HepG2 (cell line): ENCODE results near the gene CSF1R.

Experiments used
- AHR ChIP-seq: IDR thresholded peaks from 2 replicates; pipeline ENCODE4 v1.6.1; 2018; ENCODE audit warnings: missing genetic modification reagents, missing compliant biosample characterization
- HMG20A ChIP-seq: IDR thresholded peaks from 2 replicates; pipeline ENCODE4 v1.6.1; 2016; ENCODE audit warnings: borderline replicate concordance
- JUND ChIP-seq: sonication (generic); formaldehyde crosslinking; IDR thresholded peaks from 2 replicates; pipeline ENCODE4 v1.8.0; 2022; ENCODE audit warnings: mild to moderate bottlenecking, missing genetic modification reagents
- SMARCC2 ChIP-seq: fragments of 450-650 bp; IDR thresholded peaks from 2 replicates; pipeline ENCODE4 v1.6.1; 2017; ENCODE audit warnings: antibody characterized with exemption, mild to moderate bottlenecking
- SP140L ChIP-seq: sonication (generic); formaldehyde crosslinking; IDR thresholded peaks from 2 replicates; pipeline ENCODE4 v1.4.0; 2020; ENCODE audit warnings: missing genetic modification reagents, borderline replicate concordance
- SP5 ChIP-seq: IDR thresholded peaks from 2 replicates; pipeline ENCODE4 v1.6.1; 2016; ENCODE audit warnings: low read depth, borderline replicate concordance
- XRCC5 ChIP-seq: fragments of 200-400 bp; formaldehyde crosslinking; optimal IDR thresholded peaks from 2 replicates; pipeline ENCODE3; 2017; ENCODE audit warnings: mild to moderate bottlenecking, low read length
- ZKSCAN1 ChIP-seq: fragments of 150-350 bp; IDR thresholded peaks from 2 replicates; pipeline ENCODE4 v1.6.1; 2014; ENCODE audit warnings: low read length
- TF ChIP-seq, protein P1 (sequence below): sonication (generic); formaldehyde crosslinking; IDR thresholded peaks from 2 replicates; pipeline ENCODE4 v1.4.0; 2020; ENCODE audit warnings: missing genetic modification reagents
- TF ChIP-seq, protein P2 (sequence below): IDR thresholded peaks from 2 replicates; pipeline ENCODE4 v1.6.1; 2012; ENCODE audit warnings: low read length, improper control_type of control experiment
- TF ChIP-seq, protein P3 (sequence below): sonication (generic); formaldehyde crosslinking; IDR thresholded peaks from 2 replicates; pipeline ENCODE4 v1.8.1; 2022; ENCODE audit warnings: mild to moderate bottlenecking, missing genetic modification reagents
- TF ChIP-seq, protein P4 (sequence below): sonication (generic); formaldehyde crosslinking; IDR thresholded peaks from 2 replicates; pipeline ENCODE4 v1.5.0; 2020; ENCODE audit warnings: mild to moderate bottlenecking, low read depth, missing genetic modification reagents, borderline replicate concordance
- TF ChIP-seq, protein P5 (sequence below): sonication (generic); formaldehyde crosslinking; IDR thresholded peaks from 2 replicates; pipeline ENCODE4 v1.9.0; 2022; ENCODE audit warnings: low read depth, missing genetic modification reagents

DNA sequence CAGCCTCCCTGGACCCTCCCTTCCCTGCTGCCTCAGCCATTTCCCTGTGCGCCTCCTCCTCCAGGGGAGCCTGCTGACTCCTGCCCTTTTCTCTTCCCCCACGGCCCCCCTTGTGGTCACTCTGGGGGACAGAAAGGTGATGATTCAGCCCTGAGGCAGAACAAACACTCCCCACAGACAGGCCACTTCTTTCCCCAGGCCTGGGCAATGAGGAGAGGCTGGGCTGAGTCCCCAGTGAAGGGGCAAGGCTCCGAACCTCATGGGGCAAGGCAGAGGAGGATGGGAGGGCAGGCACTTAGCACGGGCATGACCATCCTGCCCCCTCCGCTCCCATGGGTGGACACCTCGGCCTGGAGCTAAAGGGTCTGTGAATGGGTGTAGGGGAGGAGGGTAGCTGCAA lies 21.0 kb downstream of the CSF1R start:
- TF ChIP-seq, protein P1, sequence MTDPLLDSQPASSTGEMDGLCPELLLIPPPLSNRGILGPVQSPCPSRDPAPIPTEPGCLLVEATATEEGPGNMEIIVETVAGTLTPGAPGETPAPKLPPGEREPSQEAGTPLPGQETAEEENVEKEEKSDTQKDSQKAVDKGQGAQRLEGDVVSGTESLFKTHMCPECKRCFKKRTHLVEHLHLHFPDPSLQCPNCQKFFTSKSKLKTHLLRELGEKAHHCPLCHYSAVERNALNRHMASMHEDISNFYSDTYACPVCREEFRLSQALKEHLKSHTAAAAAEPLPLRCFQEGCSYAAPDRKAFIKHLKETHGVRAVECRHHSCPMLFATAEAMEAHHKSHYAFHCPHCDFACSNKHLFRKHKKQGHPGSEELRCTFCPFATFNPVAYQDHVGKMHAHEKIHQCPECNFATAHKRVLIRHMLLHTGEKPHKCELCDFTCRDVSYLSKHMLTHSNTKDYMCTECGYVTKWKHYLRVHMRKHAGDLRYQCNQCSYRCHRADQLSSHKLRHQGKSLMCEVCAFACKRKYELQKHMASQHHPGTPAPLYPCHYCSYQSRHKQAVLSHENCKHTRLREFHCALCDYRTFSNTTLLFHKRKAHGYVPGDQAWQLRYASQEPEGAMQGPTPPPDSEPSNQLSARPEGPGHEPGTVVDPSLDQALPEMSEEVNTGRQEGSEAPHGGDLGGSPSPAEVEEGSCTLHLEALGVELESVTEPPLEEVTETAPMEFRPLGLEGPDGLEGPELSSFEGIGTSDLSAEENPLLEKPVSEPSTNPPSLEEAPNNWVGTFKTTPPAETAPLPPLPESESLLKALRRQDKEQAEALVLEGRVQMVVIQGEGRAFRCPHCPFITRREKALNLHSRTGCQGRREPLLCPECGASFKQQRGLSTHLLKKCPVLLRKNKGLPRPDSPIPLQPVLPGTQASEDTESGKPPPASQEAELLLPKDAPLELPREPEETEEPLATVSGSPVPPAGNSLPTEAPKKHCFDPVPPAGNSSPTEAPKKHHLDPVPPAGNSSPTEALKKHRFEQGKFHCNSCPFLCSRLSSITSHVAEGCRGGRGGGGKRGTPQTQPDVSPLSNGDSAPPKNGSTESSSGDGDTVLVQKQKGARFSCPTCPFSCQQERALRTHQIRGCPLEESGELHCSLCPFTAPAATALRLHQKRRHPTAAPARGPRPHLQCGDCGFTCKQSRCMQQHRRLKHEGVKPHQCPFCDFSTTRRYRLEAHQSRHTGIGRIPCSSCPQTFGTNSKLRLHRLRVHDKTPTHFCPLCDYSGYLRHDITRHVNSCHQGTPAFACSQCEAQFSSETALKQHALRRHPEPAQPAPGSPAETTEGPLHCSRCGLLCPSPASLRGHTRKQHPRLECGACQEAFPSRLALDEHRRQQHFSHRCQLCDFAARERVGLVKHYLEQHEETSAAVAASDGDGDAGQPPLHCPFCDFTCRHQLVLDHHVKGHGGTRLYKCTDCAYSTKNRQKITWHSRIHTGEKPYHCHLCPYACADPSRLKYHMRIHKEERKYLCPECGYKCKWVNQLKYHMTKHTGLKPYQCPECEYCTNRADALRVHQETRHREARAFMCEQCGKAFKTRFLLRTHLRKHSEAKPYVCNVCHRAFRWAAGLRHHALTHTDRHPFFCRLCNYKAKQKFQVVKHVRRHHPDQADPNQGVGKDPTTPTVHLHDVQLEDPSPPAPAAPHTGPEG (CRISPR knock-in tag), result no peak
- TF ChIP-seq HMG20A (CRISPR knock-in tag) (no peak), SMARCC2 (no peak), AHR (CRISPR knock-in tag) (no peak), XRCC5 (no peak), ZKSCAN1 (no peak), SP140L (CRISPR knock-in tag) (no peak), SP5 (no peak), JUND (no peak)
- TF ChIP-seq, protein P2, sequence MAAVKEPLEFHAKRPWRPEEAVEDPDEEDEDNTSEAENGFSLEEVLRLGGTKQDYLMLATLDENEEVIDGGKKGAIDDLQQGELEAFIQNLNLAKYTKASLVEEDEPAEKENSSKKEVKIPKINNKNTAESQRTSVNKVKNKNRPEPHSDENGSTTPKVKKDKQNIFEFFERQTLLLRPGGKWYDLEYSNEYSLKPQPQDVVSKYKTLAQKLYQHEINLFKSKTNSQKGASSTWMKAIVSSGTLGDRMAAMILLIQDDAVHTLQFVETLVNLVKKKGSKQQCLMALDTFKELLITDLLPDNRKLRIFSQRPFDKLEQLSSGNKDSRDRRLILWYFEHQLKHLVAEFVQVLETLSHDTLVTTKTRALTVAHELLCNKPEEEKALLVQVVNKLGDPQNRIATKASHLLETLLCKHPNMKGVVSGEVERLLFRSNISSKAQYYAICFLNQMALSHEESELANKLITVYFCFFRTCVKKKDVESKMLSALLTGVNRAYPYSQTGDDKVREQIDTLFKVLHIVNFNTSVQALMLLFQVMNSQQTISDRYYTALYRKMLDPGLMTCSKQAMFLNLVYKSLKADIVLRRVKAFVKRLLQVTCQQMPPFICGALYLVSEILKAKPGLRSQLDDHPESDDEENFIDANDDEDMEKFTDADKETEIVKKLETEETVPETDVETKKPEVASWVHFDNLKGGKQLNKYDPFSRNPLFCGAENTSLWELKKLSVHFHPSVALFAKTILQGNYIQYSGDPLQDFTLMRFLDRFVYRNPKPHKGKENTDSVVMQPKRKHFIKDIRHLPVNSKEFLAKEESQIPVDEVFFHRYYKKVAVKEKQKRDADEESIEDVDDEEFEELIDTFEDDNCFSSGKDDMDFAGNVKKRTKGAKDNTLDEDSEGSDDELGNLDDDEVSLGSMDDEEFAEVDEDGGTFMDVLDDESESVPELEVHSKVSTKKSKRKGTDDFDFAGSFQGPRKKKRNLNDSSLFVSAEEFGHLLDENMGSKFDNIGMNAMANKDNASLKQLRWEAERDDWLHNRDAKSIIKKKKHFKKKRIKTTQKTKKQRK, result no peak
- TF ChIP-seq, protein P3, sequence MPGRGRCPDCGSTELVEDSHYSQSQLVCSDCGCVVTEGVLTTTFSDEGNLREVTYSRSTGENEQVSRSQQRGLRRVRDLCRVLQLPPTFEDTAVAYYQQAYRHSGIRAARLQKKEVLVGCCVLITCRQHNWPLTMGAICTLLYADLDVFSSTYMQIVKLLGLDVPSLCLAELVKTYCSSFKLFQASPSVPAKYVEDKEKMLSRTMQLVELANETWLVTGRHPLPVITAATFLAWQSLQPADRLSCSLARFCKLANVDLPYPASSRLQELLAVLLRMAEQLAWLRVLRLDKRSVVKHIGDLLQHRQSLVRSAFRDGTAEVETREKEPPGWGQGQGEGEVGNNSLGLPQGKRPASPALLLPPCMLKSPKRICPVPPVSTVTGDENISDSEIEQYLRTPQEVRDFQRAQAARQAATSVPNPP (CRISPR knock-in tag), result no peak
- TF ChIP-seq, protein P4, sequence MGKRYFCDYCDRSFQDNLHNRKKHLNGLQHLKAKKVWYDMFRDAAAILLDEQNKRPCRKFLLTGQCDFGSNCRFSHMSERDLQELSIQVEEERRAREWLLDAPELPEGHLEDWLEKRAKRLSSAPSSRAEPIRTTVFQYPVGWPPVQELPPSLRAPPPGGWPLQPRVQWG, result no peak
- TF ChIP-seq, protein P5, sequence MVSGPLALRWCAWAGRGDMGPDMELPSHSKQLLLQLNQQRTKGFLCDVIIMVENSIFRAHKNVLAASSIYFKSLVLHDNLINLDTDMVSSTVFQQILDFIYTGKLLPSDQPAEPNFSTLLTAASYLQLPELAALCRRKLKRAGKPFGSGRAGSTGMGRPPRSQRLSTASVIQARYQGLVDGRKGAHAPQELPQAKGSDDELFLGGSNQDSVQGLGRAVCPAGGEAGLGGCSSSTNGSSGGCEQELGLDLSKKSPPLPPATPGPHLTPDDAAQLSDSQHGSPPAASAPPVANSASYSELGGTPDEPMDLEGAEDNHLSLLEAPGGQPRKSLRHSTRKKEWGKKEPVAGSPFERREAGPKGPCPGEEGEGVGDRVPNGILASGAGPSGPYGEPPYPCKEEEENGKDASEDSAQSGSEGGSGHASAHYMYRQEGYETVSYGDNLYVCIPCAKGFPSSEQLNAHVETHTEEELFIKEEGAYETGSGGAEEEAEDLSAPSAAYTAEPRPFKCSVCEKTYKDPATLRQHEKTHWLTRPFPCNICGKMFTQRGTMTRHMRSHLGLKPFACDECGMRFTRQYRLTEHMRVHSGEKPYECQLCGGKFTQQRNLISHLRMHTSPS (CRISPR knock-in tag), result no peak
